Keratinocyte (primary cell): ENCODE data around the gene EME1. TPM values are rescaled to one million over a fixed set of nuclear protein-coding genes. Genes with fewer than 3 reads are reported as not detected.

Source experiments
- DNase-seq: peaks from one replicate; pipeline ENCODE4 v3.0.0-alpha.2; 2011; ENCODE audit warnings: low read depth, missing footprints, low spot score
- FAIRE-seq: peaks from 2 replicates; lab custom pipeline; 2011; peaks lifted over from hg19 to GRCh38; lab: Jason Lieb, UNC
- H2AFZ ChIP-seq: 2 replicates; pipeline ENCODE4 v1.6.0; 2012; ENCODE audit warnings: low read length, control low read depth, inconsistent platforms; ENCODE audit not compliant: control insufficient read depth
- H3K27ac ChIP-seq: 2 replicates; pipeline ENCODE4 v1.5.1; 2011; ENCODE audit warnings: low read length; ENCODE audit not compliant: control insufficient read depth, insufficient read depth
- H3K27me3 ChIP-seq: 3 replicates; pipeline ENCODE4 v1.6.0; 2011; ENCODE audit warnings: low read length; ENCODE audit not compliant: control insufficient read depth, insufficient read depth; ENCODE audit errors: extremely low read depth
- H3K36me3 ChIP-seq, 2 experiments: 2 replicates in 1 of 2; 3 replicates in 1 of 2; pipeline ENCODE4 v1.5.1; 2011; ENCODE audit warnings: low read length in 2 of 2, mild to moderate bottlenecking in 1 of 2; ENCODE audit not compliant: control insufficient read depth in 2 of 2, insufficient read depth in 2 of 2; ENCODE audit errors: extremely low read depth in 1 of 2
- H3K4me1 ChIP-seq: 3 replicates; pipeline ENCODE4 v1.5.1; 2011; ENCODE audit warnings: low read length; ENCODE audit not compliant: control insufficient read depth, insufficient read depth; ENCODE audit errors: extremely low read depth
- H3K4me2 ChIP-seq: 3 replicates; pipeline ENCODE4 v1.6.0; 2011; ENCODE audit warnings: low read depth, low read length; ENCODE audit not compliant: control insufficient read depth, insufficient read depth; ENCODE audit errors: extremely low read depth
- H3K4me3 ChIP-seq, 3 experiments: fragments of 200-600 bp in 1 of 3; sonication (generic) in 1 of 3; 2 replicates in 2 of 3; 3 replicates in 1 of 3; pipeline ENCODE4 v1.5.1; 2011 to 2016; ENCODE audit warnings: low read length in 3 of 3, mild to moderate bottlenecking in 3 of 3, control low read depth in 2 of 3, inconsistent platforms in 1 of 3, low read depth in 1 of 3, mixed read lengths in 1 of 3, mixed run types in 1 of 3, moderate library complexity in 1 of 3; ENCODE audit not compliant: control insufficient read depth in 2 of 3, insufficient read depth in 2 of 3; ENCODE audit errors: extremely low read depth in 1 of 3
- H3K79me2 ChIP-seq: 2 replicates; pipeline ENCODE4 v1.6.0; 2012; ENCODE audit warnings: low read length; ENCODE audit not compliant: control insufficient read depth, insufficient read depth
- H3K9ac ChIP-seq: 3 replicates; pipeline ENCODE4 v1.6.0; 2011; ENCODE audit warnings: low read length; ENCODE audit not compliant: control insufficient read depth, insufficient read depth; ENCODE audit errors: extremely low read depth
- H3K9me1 ChIP-seq: 3 replicates; pipeline ENCODE4 v1.6.0; 2011; ENCODE audit warnings: low read length; ENCODE audit not compliant: control insufficient read depth, insufficient read depth; ENCODE audit errors: extremely low read depth
- H3K9me3 ChIP-seq: 2 replicates; pipeline ENCODE4 v1.5.1; 2012; ENCODE audit warnings: low read depth, low read length; ENCODE audit not compliant: control insufficient read depth
- H4K20me1 ChIP-seq: 3 replicates; pipeline ENCODE4 v1.6.0; 2011; ENCODE audit warnings: low read length; ENCODE audit not compliant: control insufficient read depth, insufficient read depth; ENCODE audit errors: extremely low read depth
- EZH2 ChIP-seq: IDR thresholded peaks from one replicate; pipeline ENCODE4 v1.6.1; 2012; ENCODE audit warnings: inconsistent platforms, mild to moderate bottlenecking, low read length, moderate library complexity
- dilution Hi-C: fragments of 300-500 bp; cut with MboI; formaldehyde crosslinking; loops from one replicate; pipeline ENCODE4 v1.7.0; 2020; ENCODE audit warnings: low sequenced_read_pairs; ENCODE audit not compliant: extremely low pct_ligation_motif_present
- polyA plus RNA-seq, 5 experiments: library from polyadenylated mRNA; depleted of rRNA in 3 of 5; stranded (reverse) in 3 of 5; stranded (forward) in 1 of 5; unstranded in 1 of 5; fragments of >200 nt; gene quantifications; 1 replicate in 1 of 5; 2 replicates in 3 of 5; 3 replicates in 1 of 5; pipeline versions ENCODE4 v1.2.1 to v1.2.3, GENCODE V29; 2011 to 2012; ENCODE audit warnings: missing spikeins in 2 of 5, low read depth in 1 of 5, low replicate concordance in 1 of 5
- TF ChIP-seq, protein P1 (sequence below), 3 experiments: IDR thresholded peaks in 1 of 3; conservative IDR thresholded peaks in 1 of 3; optimal IDR thresholded peaks in 1 of 3; 2 replicates in 2 of 3; 3 replicates in 1 of 3; pipeline versions ENCODE3 to v1.5.1; 2011; ENCODE audit warnings: low read length in 3 of 3, mild to moderate bottlenecking in 3 of 3, moderate library complexity in 2 of 3, control low read depth in 1 of 3, inconsistent platforms in 1 of 3; ENCODE audit not compliant: insufficient read depth in 2 of 3; ENCODE audit errors: extremely low read depth in 1 of 3

The EME1 gene
- polyA plus RNA-seq, 1 donor (not counting 4 experiments of a cell fraction or from before 2014, with no cell fraction given): 4.7 TPM

DNA sequence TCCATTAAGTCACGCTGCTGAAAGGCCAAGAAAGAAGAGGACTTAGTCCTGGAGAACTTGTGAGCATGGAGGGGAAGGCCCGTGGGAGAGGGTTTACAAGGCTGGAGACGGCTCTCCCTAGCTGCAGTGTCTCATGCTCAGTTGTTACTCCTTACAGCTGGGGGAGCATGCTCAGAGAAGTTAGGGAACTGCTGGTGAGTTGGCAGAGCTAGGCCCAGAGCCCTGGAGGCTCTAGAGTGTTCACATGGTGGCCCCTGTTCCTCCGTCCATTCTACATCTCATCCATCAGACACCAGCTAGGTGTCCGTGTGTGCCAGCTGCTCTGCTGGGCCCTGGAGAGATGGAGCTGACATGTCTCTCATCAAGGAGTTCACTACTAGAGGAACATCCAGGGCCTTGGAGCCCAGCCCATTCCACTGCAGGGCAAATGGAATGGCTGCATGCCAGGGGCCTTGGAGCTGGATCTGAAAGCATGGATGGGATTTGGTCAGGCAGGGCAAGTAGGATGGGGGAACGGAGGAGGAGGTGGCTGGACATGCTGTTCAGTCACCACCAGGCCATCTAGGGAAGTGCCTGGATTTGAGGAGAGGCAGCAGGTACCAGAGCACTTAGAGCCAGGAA, 20.8 kb upstream of the EME1 start:
- H3K9ac ChIP-seq: no peak overlapping the region
- H3K27me3 ChIP-seq: no peaks in the 10 kb centered on the region
- no peak overlapping the region for H2AFZ ChIP-seq
- no peak for FAIRE-seq
- H4K20me1 ChIP-seq: no peaks in the 10 kb centered on the region
- H3K9me3 ChIP-seq: no peaks in the 10 kb centered on the region
- DNase-seq: no peak
- H3K36me3 ChIP-seq: peaks cover 21 to 23% of the 10 kb centered on the region in 2 experiments
- no peak overlapping the region for H3K27ac ChIP-seq
- peaks cover 25% of the 10 kb centered on the region for H3K79me2 ChIP-seq
- no peak overlapping the region for H3K4me3 ChIP-seq
- no peak overlapping the region for H3K4me2 ChIP-seq
- H3K4me1 ChIP-seq: peaks cover 19% of the 10 kb centered on the region
- peaks cover 2% of the 10 kb centered on the region for H3K9me1 ChIP-seq
- TF ChIP-seq, protein P1, sequence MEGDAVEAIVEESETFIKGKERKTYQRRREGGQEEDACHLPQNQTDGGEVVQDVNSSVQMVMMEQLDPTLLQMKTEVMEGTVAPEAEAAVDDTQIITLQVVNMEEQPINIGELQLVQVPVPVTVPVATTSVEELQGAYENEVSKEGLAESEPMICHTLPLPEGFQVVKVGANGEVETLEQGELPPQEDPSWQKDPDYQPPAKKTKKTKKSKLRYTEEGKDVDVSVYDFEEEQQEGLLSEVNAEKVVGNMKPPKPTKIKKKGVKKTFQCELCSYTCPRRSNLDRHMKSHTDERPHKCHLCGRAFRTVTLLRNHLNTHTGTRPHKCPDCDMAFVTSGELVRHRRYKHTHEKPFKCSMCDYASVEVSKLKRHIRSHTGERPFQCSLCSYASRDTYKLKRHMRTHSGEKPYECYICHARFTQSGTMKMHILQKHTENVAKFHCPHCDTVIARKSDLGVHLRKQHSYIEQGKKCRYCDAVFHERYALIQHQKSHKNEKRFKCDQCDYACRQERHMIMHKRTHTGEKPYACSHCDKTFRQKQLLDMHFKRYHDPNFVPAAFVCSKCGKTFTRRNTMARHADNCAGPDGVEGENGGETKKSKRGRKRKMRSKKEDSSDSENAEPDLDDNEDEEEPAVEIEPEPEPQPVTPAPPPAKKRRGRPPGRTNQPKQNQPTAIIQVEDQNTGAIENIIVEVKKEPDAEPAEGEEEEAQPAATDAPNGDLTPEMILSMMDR (optimal IDR thresholded peaks at IDR 0.05 in 1 of 3, IDR thresholded peaks at IDR 0.05 in 1 of 3, conservative IDR thresholded peaks at IDR 0.05 in 1 of 3; ENCODE audit: extremely low read depth in 1 of 3, insufficient read depth in 2 of 3, low read length in 3 of 3): no peak
- no peak for TF ChIP-seq EZH2
- dilution Hi-C loops: no loop called here

DNA sequence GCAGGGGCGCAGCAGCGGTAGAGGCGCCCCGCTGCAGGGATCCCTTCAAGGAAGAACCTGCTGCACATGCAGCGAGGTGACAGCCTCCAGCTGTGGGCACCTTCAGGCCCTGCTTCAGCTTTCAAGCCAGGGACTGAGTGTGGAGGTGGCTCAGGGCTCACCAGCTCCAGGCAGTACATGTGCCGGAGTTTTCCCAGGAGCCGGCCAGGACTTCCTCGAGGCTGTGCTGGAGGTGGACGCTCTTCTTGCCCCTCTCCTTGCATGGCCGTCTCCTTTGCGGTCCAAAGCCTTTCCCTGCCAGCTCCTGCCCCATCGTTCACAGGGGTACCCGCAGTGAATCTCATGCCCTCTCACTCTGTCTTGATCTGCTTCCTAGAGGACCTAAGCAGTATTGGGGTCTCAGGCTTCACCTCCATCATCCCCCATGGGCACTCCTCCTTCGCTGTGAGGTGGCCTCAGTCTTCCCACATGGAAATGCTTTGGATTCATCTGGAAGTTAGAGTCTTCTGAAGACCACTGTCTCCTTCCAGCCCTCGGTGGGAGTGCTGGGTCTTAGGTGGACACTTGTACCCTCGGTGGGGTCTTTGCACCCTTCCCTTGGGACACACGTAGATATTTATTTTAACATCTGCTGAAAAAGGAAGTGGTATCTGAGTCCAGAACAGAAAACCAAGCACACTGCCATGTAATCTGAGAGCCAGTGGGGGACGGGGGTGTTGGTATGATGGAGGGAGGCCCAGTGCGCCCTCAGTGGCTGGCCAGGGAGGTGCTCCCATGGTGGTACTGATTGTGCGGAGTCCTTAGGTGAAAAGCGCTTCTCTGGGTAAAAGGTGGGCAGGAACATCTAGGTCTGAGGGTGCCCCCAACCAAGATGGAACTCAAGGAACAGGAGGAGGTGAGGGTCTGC, 20.1 kb upstream of the EME1 start:
- dilution Hi-C loops: no loop called here
- H4K20me1 ChIP-seq: no peaks in the 10 kb centered on the region
- TF ChIP-seq EZH2: no peak
- TF ChIP-seq, protein P1 (optimal IDR thresholded peaks at IDR 0.05 in 1 of 3, IDR thresholded peaks at IDR 0.05 in 1 of 3, conservative IDR thresholded peaks at IDR 0.05 in 1 of 3; ENCODE audit: extremely low read depth in 1 of 3, insufficient read depth in 2 of 3, low read length in 3 of 3): no peak
- H3K9ac ChIP-seq: no peak overlapping the region
- H3K27ac ChIP-seq: no peak overlapping the region
- DNase-seq: no peak
- peaks cover 18% of the 10 kb centered on the region for H3K79me2 ChIP-seq
- peaks cover 22 to 24% of the 10 kb centered on the region in 2 experiments for H3K36me3 ChIP-seq
- no peak overlapping the region for H3K4me3 ChIP-seq
- H3K9me3 ChIP-seq: no peaks in the 10 kb centered on the region
- no peaks in the 10 kb centered on the region for H3K27me3 ChIP-seq
- no peak for FAIRE-seq
- no peak overlapping the region for H2AFZ ChIP-seq
- peaks cover 12% of the 10 kb centered on the region for H3K4me1 ChIP-seq
- no peak overlapping the region for H3K4me2 ChIP-seq
- no peaks in the 10 kb centered on the region for H3K9me1 ChIP-seq
